ENCODE data around the gene MYBBP1A. TPM values are rescaled to one million over a fixed set of nuclear protein-coding genes. Genes with fewer than 3 reads are reported as not detected.

The MYBBP1A gene
- total RNA-seq, 2 experiments from 2014 or later = 58.0 to 58.2 TPM

GRCh38 chr17:4535667-4536258 lies 19.4 kb downstream of the MYBBP1A start:
- no peak overlapping the region for H3K27ac ChIP-seq (ENCODE audit: low read depth in 1 of 2, low read length in 2 of 2)
- H3K4me1 ChIP-seq (ENCODE audit: insufficient read depth, low read length) = peaks cover 7% of the 10 kb centered on the region
- no peak for TF ChIP-seq CTCF (IDR thresholded peaks at IDR 0.05)
- H3K9me3 Mint-ChIP-seq = no peaks in the 10 kb centered on the region
- no peak overlapping the region for H3K27ac Mint-ChIP-seq
- no peak for ATAC-seq (ENCODE audit: poor library complexity)
- no peak for DNase-seq
- H3K27me3 Mint-ChIP-seq = peaks cover 6% of the 10 kb centered on the region
- POLR2A ChIA-PET = no interaction called here
- CTCF ChIA-PET = no interaction called here
- no peaks in the 10 kb centered on the region for H3K9me3 ChIP-seq (ENCODE audit: control insufficient read depth in 1 of 2, insufficient read depth in 1 of 2, low read length in 2 of 2)
- H3K27me3 ChIP-seq (ENCODE audit: control insufficient read depth in 1 of 2, insufficient read depth in 2 of 2, low read length in 2 of 2) = no peaks in the 10 kb centered on the region
- peaks cover 5% of the 10 kb centered on the region for H3K4me1 Mint-ChIP-seq (ENCODE audit: low read depth)
- H3K36me3 Mint-ChIP-seq (ENCODE audit: low read depth) = peaks cover 16% of the 10 kb centered on the region
- no peak overlapping the region for H3K4me3 ChIP-seq (ENCODE audit: low read length)
- peaks cover 19% of the 10 kb centered on the region for H3K36me3 ChIP-seq (ENCODE audit: insufficient read depth, low read length)
- no peak overlapping the region for H3K4me3 Mint-ChIP-seq
- intact Hi-C loops (cut with DNase I, micrococcal nuclease) = no loop called here

GRCh38 chr17:4534928-4535666 lies 20.1 kb downstream of the MYBBP1A start:
- peaks cover 6% of the 10 kb centered on the region for H3K27me3 Mint-ChIP-seq
- peaks cover 11% of the 10 kb centered on the region for H3K36me3 Mint-ChIP-seq (ENCODE audit: low read depth)
- Histone ChIP-seq H3K4me3 (ENCODE audit: low read length) (no peak overlapping the region), H3K27me3 (ENCODE audit: control insufficient read depth in 1 of 2, insufficient read depth in 2 of 2, low read length in 2 of 2) (no peaks in the 10 kb centered on the region), H3K27ac (ENCODE audit: low read depth in 1 of 2, low read length in 2 of 2) (no peak overlapping the region), H3K4me1 (ENCODE audit: insufficient read depth, low read length) (peaks cover 7% of the 10 kb centered on the region), H3K36me3 (ENCODE audit: insufficient read depth, low read length) (peaks cover 15% of the 10 kb centered on the region), H3K9me3 (ENCODE audit: control insufficient read depth in 1 of 2, insufficient read depth in 1 of 2, low read length in 2 of 2) (no peaks in the 10 kb centered on the region)
- POLR2A ChIA-PET = no interaction called here
- DNase-seq = no peak
- no peak overlapping the region for H3K27ac Mint-ChIP-seq
- intact Hi-C loops (cut with DNase I, micrococcal nuclease) = no loop called here
- CTCF ChIA-PET = no interaction called here
- no peak for TF ChIP-seq CTCF (IDR thresholded peaks at IDR 0.05)
- H3K4me3 Mint-ChIP-seq = no peak overlapping the region
- no peak for ATAC-seq (ENCODE audit: poor library complexity)
- no peaks in the 10 kb centered on the region for H3K9me3 Mint-ChIP-seq
- H3K4me1 Mint-ChIP-seq (ENCODE audit: low read depth) = peaks cover 5% of the 10 kb centered on the region

DNA sequence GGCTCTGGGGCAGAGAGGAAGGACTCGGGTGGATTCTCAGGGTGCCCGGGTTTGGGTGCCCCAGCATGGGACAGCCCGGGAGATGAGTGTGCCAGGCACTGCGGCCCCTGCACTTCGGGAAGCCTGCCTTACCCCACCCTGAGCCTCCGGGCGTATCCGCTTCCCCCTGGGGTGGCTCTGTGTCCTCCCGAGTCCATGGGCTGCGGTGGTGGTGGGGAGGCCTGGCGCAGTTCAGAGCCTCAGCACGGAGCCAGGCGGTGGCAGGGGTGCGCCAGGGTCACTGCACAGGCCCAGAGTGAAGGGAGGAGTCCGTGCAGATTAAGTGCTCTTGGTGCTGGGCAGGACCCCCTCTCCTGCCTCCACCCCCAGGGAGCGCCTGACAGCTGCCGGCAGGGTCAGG lies 20.7 kb downstream of the MYBBP1A start:
- Mint-ChIP-seq H3K36me3 (ENCODE audit: low read depth) (peaks cover 7% of the 10 kb centered on the region), H3K9me3 (no peaks in the 10 kb centered on the region), H3K4me1 (ENCODE audit: low read depth) (peaks cover 5% of the 10 kb centered on the region), H3K27ac (no peak overlapping the region), H3K4me3 (no peak overlapping the region), H3K27me3 (peaks cover 8% of the 10 kb centered on the region)
- H3K27me3 ChIP-seq (ENCODE audit: control insufficient read depth in 1 of 2, insufficient read depth in 2 of 2, low read length in 2 of 2) = no peaks in the 10 kb centered on the region
- CTCF ChIA-PET = no interaction called here
- intact Hi-C loops (cut with DNase I, micrococcal nuclease) = no loop called here
- no peak for ATAC-seq (ENCODE audit: poor library complexity)
- no peak for TF ChIP-seq CTCF (IDR thresholded peaks at IDR 0.05)
- POLR2A ChIA-PET = no interaction called here
- no peak overlapping the region for H3K4me3 ChIP-seq (ENCODE audit: low read length)
- no peak for DNase-seq
- H3K27ac ChIP-seq (ENCODE audit: low read depth in 1 of 2, low read length in 2 of 2) = no peak overlapping the region
- peaks cover 9% of the 10 kb centered on the region for H3K36me3 ChIP-seq (ENCODE audit: insufficient read depth, low read length)
- H3K4me1 ChIP-seq (ENCODE audit: insufficient read depth, low read length) = peaks cover 7% of the 10 kb centered on the region
- H3K9me3 ChIP-seq (ENCODE audit: control insufficient read depth in 1 of 2, insufficient read depth in 1 of 2, low read length in 2 of 2) = no peaks in the 10 kb centered on the region
